ENCODE data around the gene ADPRS. TPM values are rescaled to one million over a fixed set of nuclear protein-coding genes. Genes with fewer than 3 reads are reported as not detected.

Gene ADPRS
- polyA plus RNA-seq, 1 experiment, result 46.4 TPM

- CTCF ChIA-PET, result interaction anchor here (1.3 to 17.9 kb wide), 9 partner anchors 11 to 189 kb away, joined by 3 to 382 read pairs (median 9); partner anchors contain the start of genes THRAP3 and TRAPPC3
- H3K36me3 ChIP-seq (ENCODE audit: control insufficient read depth, insufficient read depth, low read length), result peaks cover 29% of the 10 kb centered on the region
- TF ChIP-seq, protein P1, sequence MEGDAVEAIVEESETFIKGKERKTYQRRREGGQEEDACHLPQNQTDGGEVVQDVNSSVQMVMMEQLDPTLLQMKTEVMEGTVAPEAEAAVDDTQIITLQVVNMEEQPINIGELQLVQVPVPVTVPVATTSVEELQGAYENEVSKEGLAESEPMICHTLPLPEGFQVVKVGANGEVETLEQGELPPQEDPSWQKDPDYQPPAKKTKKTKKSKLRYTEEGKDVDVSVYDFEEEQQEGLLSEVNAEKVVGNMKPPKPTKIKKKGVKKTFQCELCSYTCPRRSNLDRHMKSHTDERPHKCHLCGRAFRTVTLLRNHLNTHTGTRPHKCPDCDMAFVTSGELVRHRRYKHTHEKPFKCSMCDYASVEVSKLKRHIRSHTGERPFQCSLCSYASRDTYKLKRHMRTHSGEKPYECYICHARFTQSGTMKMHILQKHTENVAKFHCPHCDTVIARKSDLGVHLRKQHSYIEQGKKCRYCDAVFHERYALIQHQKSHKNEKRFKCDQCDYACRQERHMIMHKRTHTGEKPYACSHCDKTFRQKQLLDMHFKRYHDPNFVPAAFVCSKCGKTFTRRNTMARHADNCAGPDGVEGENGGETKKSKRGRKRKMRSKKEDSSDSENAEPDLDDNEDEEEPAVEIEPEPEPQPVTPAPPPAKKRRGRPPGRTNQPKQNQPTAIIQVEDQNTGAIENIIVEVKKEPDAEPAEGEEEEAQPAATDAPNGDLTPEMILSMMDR (IDR thresholded peaks at IDR 0.05; ENCODE audit: insufficient read depth, low read depth, low read length), result no peak
- no peaks in the 10 kb centered on the region for H3K27me3 ChIP-seq (ENCODE audit: control insufficient read depth, insufficient read depth, low read length)
- DNase-seq (ENCODE audit: low read depth), result no peak
- POLR2A ChIA-PET, result no interaction called here
- no peak overlapping the region for H3K4me3 ChIP-seq (ENCODE audit: low read depth, low read length)
Observed at GRCh38 chr1:36095760-36096405, 7.2 kb downstream of the ADPRS start.

- ChIA-PET POLR2A (interaction anchor here (0.5 kb wide), 1 partner anchor 313 kb away, joined by 3 read pairs; no protein-coding TSS in a partner anchor), CTCF (interaction anchor here (0.6 to 17.9 kb wide), 11 partner anchors 16 to 188 kb away, joined by 3 to 382 read pairs (median 4); partner anchors contain the start of genes THRAP3 and TRAPPC3)
- DNase-seq (ENCODE audit: low read depth), result no peak
- Histone ChIP-seq H3K36me3 (ENCODE audit: control insufficient read depth, insufficient read depth, low read length) (peaks cover 27% of the 10 kb centered on the region), H3K4me3 (ENCODE audit: low read depth, low read length) (no peak overlapping the region), H3K27me3 (ENCODE audit: control insufficient read depth, insufficient read depth, low read length) (no peaks in the 10 kb centered on the region)
- TF ChIP-seq, protein P1 (IDR thresholded peaks at IDR 0.05; ENCODE audit: insufficient read depth, low read depth, low read length), result peak; percentile 42
Observed at GRCh38 chr1:36096500-36097432, 8.1 kb downstream of the ADPRS start.

DNA sequence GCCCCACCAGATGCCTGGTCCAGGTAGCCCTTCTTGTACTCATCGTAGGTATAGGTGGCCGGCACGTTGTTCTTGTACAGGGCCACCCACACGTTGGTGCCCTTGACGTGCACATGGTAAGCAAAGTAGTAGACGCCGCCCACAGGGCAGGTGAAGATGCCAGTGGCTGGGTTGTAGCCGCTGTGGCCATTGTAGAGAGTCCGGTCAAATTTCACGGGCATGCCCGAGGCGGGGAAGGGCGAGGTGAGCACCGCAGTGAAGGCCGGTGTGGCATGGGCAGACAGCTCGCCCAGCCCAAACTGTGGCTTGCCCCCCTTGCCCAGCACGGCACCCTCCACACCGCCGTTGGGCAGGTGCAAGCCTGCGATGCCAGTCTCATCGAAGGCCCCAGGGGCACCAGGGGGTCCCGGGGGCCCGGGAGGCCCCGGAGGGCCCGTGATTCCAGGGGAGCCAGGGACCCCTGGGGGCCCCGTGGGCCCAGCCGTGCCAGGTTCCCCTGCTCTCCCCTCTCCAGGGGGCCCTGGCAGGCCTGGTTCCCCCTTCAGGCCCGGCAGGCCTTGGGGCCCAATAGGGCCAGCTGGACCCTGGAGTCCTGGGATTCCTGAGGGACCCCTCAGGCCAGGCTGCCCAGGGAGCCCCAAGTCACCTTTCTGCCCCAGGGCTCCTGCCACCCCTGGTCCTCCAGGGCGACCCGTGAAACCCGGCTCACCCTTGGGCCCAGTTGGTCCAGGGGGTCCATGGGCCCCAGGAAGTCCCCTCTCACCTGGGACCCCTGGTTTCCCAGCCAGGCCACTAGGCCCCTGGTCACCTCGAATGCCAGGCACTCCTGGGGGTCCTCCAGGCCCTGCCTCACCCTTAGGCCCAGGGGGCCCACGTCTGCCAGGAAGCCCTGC is 9.2 kb downstream of the ADPRS start:
- H3K27me3 ChIP-seq (ENCODE audit: control insufficient read depth, insufficient read depth, low read length), result no peaks in the 10 kb centered on the region
- POLR2A ChIA-PET, result interaction anchor here (0.5 kb wide), 1 partner anchor 312 kb away, joined by 3 read pairs; no protein-coding TSS in a partner anchor
- H3K36me3 ChIP-seq (ENCODE audit: control insufficient read depth, insufficient read depth, low read length), result peaks cover 17% of the 10 kb centered on the region
- CTCF ChIA-PET, result interaction anchor here (0.6 to 17.9 kb wide), 8 partner anchors 15 to 126 kb away, joined by 3 to 382 read pairs (median 9); partner anchors contain the start of genes THRAP3 and TRAPPC3
- H3K4me3 ChIP-seq (ENCODE audit: low read depth, low read length), result no peak overlapping the region
- TF ChIP-seq, protein P1 (IDR thresholded peaks at IDR 0.05; ENCODE audit: insufficient read depth, low read depth, low read length), result no peak
- no peak for DNase-seq (ENCODE audit: low read depth)

DNA sequence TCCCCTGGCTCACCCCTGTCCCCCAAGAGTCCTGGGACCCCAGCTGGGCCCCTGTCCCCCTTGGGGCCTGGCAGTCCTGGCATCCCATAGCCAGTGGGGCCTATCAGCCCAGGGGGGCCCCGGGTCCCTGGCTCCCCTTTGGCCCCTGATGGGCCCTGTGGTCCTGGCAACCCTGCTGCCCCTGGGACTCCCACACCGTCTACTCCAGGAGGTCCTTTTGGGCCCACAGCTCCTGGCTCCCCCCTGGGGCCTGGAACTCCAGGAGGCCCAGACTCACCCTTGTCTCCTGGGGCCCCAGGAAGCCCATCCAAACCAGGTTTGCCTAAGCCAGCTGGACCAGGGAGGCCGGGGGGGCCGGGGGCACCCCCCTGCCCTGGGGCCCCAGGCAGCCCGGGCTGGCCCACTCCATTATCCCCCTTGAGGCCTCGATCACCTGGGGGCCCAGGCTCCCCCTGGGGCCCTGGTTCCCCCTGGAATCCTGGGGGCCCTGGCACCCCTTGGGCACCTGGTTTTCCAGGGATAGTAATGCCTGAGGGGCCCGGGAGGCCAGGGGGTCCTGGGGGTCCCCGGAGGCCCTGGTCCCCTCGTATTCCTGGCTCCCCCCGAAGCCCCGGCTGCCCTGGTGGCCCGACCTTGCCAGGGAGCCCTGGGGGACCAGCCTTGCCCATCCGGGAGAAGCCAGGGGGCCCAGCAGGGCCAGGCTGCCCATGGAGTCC is 10.1 kb downstream of the ADPRS start:
- Histone ChIP-seq H3K4me3 (ENCODE audit: low read depth, low read length) (no peak overlapping the region), H3K27me3 (ENCODE audit: control insufficient read depth, insufficient read depth, low read length) (no peaks in the 10 kb centered on the region), H3K36me3 (ENCODE audit: control insufficient read depth, insufficient read depth, low read length) (peaks cover 10% of the 10 kb centered on the region)
- TF ChIP-seq, protein P1 (IDR thresholded peaks at IDR 0.05; ENCODE audit: insufficient read depth, low read depth, low read length), result no peak
- ChIA-PET CTCF (interaction anchor here (0.6 to 17.9 kb wide), 6 partner anchors 19 to 125 kb away, joined by 3 to 382 read pairs (median 19); partner anchors contain the start of genes THRAP3 and TRAPPC3), POLR2A (no interaction called here)
- DNase-seq (ENCODE audit: low read depth), result no peak

Data from BJ (cell line).